HepG2 (cell line): Measurements from ENCODE around the gene CEP20.

ENCODE experiments used
- JUN ChIP-seq: sonication (generic); formaldehyde crosslinking; IDR thresholded peaks from 2 replicates; pipeline ENCODE4 v1.4.0; 2020; ENCODE audit warnings: mild to moderate bottlenecking, missing genetic modification reagents
- KDM1A ChIP-seq: IDR thresholded peaks from 2 replicates; pipeline ENCODE4 v1.6.1; 2016; ENCODE audit warnings: missing compliant biosample characterization
- MYC ChIP-seq: sonication (generic); formaldehyde crosslinking; IDR thresholded peaks from 2 replicates; pipeline ENCODE4 v1.9.0; 2021; ENCODE audit warnings: missing genetic modification reagents, borderline replicate concordance
- NFIC ChIP-seq: IDR thresholded peaks from 2 replicates; pipeline ENCODE4 v1.6.1; 2012; ENCODE audit warnings: mild to moderate bottlenecking, low read length, inconsistent platforms
- TF ChIP-seq, protein P1 (sequence below), 2 experiments: IDR thresholded peaks; 2 replicates each; pipeline ENCODE4 v1.6.1; 2011 to 2012; ENCODE audit warnings: low read length in 2 of 2, borderline replicate concordance in 1 of 2, low read depth in 1 of 2, mild to moderate bottlenecking in 1 of 2, moderate library complexity in 1 of 2
- TF ChIP-seq, protein P2 (sequence below): sonication (generic); formaldehyde crosslinking; IDR thresholded peaks from 2 replicates; pipeline ENCODE4 v1.5.0; 2020; ENCODE audit warnings: mild to moderate bottlenecking, low read depth, missing genetic modification reagents, borderline replicate concordance
- TF ChIP-seq, protein P3 (sequence below): sonication (generic); formaldehyde crosslinking; IDR thresholded peaks from 2 replicates; pipeline ENCODE4 v1.4.0; 2020; ENCODE audit warnings: missing genetic modification reagents

DNA sequence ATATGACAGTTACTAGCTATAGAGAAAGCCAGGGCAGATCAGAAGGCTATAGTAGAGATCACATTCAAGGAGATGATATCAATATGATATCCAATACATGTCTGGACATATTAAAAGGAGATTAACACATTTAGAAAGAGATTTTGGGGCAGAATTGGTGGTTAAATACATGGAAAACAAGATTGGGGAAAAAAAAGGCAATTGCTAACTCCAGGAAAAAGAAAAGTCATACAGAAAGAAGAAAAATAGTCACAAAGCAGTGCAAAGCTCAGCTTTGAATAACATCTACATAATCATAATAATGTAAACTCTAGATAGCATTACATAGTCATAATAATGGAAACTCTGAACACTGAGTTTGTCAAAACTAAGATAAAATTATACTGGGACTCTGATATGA is 72.2 kb downstream of the CEP20 start:
- no peak for TF ChIP-seq JUN (CRISPR knock-in tag)
- TF ChIP-seq, protein P1, sequence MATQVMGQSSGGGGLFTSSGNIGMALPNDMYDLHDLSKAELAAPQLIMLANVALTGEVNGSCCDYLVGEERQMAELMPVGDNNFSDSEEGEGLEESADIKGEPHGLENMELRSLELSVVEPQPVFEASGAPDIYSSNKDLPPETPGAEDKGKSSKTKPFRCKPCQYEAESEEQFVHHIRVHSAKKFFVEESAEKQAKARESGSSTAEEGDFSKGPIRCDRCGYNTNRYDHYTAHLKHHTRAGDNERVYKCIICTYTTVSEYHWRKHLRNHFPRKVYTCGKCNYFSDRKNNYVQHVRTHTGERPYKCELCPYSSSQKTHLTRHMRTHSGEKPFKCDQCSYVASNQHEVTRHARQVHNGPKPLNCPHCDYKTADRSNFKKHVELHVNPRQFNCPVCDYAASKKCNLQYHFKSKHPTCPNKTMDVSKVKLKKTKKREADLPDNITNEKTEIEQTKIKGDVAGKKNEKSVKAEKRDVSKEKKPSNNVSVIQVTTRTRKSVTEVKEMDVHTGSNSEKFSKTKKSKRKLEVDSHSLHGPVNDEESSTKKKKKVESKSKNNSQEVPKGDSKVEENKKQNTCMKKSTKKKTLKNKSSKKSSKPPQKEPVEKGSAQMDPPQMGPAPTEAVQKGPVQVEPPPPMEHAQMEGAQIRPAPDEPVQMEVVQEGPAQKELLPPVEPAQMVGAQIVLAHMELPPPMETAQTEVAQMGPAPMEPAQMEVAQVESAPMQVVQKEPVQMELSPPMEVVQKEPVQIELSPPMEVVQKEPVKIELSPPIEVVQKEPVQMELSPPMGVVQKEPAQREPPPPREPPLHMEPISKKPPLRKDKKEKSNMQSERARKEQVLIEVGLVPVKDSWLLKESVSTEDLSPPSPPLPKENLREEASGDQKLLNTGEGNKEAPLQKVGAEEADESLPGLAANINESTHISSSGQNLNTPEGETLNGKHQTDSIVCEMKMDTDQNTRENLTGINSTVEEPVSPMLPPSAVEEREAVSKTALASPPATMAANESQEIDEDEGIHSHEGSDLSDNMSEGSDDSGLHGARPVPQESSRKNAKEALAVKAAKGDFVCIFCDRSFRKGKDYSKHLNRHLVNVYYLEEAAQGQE (IDR thresholded peaks at IDR 0.05; ENCODE audit: borderline replicate concordance in 1 of 2, low read depth in 1 of 2, low read length in 2 of 2) = no peak
- TF ChIP-seq, protein P2, sequence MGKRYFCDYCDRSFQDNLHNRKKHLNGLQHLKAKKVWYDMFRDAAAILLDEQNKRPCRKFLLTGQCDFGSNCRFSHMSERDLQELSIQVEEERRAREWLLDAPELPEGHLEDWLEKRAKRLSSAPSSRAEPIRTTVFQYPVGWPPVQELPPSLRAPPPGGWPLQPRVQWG = no peak
- TF ChIP-seq, protein P3, sequence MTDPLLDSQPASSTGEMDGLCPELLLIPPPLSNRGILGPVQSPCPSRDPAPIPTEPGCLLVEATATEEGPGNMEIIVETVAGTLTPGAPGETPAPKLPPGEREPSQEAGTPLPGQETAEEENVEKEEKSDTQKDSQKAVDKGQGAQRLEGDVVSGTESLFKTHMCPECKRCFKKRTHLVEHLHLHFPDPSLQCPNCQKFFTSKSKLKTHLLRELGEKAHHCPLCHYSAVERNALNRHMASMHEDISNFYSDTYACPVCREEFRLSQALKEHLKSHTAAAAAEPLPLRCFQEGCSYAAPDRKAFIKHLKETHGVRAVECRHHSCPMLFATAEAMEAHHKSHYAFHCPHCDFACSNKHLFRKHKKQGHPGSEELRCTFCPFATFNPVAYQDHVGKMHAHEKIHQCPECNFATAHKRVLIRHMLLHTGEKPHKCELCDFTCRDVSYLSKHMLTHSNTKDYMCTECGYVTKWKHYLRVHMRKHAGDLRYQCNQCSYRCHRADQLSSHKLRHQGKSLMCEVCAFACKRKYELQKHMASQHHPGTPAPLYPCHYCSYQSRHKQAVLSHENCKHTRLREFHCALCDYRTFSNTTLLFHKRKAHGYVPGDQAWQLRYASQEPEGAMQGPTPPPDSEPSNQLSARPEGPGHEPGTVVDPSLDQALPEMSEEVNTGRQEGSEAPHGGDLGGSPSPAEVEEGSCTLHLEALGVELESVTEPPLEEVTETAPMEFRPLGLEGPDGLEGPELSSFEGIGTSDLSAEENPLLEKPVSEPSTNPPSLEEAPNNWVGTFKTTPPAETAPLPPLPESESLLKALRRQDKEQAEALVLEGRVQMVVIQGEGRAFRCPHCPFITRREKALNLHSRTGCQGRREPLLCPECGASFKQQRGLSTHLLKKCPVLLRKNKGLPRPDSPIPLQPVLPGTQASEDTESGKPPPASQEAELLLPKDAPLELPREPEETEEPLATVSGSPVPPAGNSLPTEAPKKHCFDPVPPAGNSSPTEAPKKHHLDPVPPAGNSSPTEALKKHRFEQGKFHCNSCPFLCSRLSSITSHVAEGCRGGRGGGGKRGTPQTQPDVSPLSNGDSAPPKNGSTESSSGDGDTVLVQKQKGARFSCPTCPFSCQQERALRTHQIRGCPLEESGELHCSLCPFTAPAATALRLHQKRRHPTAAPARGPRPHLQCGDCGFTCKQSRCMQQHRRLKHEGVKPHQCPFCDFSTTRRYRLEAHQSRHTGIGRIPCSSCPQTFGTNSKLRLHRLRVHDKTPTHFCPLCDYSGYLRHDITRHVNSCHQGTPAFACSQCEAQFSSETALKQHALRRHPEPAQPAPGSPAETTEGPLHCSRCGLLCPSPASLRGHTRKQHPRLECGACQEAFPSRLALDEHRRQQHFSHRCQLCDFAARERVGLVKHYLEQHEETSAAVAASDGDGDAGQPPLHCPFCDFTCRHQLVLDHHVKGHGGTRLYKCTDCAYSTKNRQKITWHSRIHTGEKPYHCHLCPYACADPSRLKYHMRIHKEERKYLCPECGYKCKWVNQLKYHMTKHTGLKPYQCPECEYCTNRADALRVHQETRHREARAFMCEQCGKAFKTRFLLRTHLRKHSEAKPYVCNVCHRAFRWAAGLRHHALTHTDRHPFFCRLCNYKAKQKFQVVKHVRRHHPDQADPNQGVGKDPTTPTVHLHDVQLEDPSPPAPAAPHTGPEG (CRISPR knock-in tag) = no peak
- TF ChIP-seq NFIC = no peak
- no peak for TF ChIP-seq KDM1A (CRISPR knock-in tag)
- TF ChIP-seq MYC = no peak
